Activated naive CD4-positive, alpha-beta T cell treated with anti-CD3 and anti-CD28 coated beads, Interleukin-2, amount 50 U/mL, for 24 hours (primary cell): Measurements from ENCODE around the gene CTSH.
"Not testable (repeated sequence)": the region's sequence is repeated elsewhere in the genome, so short reads cannot be mapped to it uniquely, and the experiment has no call there.

Experiments used
- H3K27ac Mint-ChIP-seq: one replicate; pipeline ENCODE4 v1.8.0; 2021; ENCODE audit warnings: mild to moderate bottlenecking, mixed read lengths
- H3K27me3 Mint-ChIP-seq: one replicate; pipeline ENCODE4 v1.8.0; 2021; ENCODE audit warnings: mixed read lengths
- H3K36me3 Mint-ChIP-seq: one replicate; pipeline ENCODE4 v1.8.0; 2021; ENCODE audit warnings: mixed read lengths
- H3K4me1 Mint-ChIP-seq: one replicate; pipeline ENCODE4 v1.8.0; 2021; ENCODE audit warnings: mixed read lengths
- H3K4me3 Mint-ChIP-seq: one replicate; pipeline ENCODE4 v1.8.0; 2021; ENCODE audit warnings: mild to moderate bottlenecking, mixed read lengths
- H3K9me3 Mint-ChIP-seq: one replicate; pipeline ENCODE4 v1.8.0; 2021; ENCODE audit warnings: mixed read lengths

CTSH gene

GRCh38 chr15:78933823-78934654, 10.8 kb downstream of the CTSH start:
- peaks cover 2% of the 10 kb centered on the region for H3K27me3 Mint-ChIP-seq
- no peaks in the 10 kb centered on the region for H3K9me3 Mint-ChIP-seq
- no peak overlapping the region for H3K27ac Mint-ChIP-seq
- no peaks in the 10 kb centered on the region for H3K36me3 Mint-ChIP-seq
- H3K4me1 Mint-ChIP-seq, result peaks cover under 1% of the 10 kb centered on the region
- H3K4me3 Mint-ChIP-seq, result no peak overlapping the region

DNA sequence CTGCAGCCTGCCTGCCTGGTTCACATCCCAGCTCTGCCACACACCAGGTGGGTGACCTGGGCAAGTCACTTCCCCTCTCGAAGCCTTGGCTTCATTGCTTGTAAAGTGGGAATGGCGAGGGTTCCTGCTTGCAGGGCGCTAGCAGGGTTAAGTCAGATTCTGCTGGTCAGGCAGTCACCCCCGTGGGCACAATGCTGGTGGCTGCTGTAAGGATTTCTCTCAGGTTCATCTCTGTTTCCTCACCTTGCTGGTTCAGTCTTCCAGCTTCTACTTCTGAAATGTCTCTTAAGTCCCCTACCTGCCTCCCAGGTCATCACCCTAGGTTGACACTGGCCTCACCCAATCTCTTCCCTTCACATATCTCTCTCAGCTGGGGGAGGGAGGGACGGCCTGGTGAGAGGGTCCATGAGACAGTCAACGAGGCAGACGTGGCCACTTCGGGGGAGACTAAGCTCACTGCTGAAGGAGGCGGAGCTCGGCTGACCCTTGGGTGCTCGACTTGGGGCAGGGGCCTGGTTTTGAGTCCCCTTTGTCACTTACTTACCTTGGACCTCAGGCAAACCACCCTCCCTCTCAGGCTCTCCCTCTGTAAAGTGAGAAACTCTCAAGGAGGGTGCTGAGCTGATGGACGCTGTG, 11.5 kb downstream of the CTSH start:
- peaks cover 2% of the 10 kb centered on the region for H3K27me3 Mint-ChIP-seq
- no peaks in the 10 kb centered on the region for H3K36me3 Mint-ChIP-seq
- no peak overlapping the region for H3K27ac Mint-ChIP-seq
- H3K4me3 Mint-ChIP-seq, result no peak overlapping the region
- no peaks in the 10 kb centered on the region for H3K9me3 Mint-ChIP-seq
- no peaks in the 10 kb centered on the region for H3K4me1 Mint-ChIP-seq

- Mint-ChIP-seq H3K27ac (no peak overlapping the region), H3K27me3 (peaks cover 2% of the 10 kb centered on the region), H3K4me1 (no peaks in the 10 kb centered on the region), H3K9me3 (no peaks in the 10 kb centered on the region), H3K36me3 (no peaks in the 10 kb centered on the region), H3K4me3 (no peak overlapping the region)
Measured at GRCh38 chr15:78932258-78932808, 12.5 kb downstream of the CTSH start.

DNA sequence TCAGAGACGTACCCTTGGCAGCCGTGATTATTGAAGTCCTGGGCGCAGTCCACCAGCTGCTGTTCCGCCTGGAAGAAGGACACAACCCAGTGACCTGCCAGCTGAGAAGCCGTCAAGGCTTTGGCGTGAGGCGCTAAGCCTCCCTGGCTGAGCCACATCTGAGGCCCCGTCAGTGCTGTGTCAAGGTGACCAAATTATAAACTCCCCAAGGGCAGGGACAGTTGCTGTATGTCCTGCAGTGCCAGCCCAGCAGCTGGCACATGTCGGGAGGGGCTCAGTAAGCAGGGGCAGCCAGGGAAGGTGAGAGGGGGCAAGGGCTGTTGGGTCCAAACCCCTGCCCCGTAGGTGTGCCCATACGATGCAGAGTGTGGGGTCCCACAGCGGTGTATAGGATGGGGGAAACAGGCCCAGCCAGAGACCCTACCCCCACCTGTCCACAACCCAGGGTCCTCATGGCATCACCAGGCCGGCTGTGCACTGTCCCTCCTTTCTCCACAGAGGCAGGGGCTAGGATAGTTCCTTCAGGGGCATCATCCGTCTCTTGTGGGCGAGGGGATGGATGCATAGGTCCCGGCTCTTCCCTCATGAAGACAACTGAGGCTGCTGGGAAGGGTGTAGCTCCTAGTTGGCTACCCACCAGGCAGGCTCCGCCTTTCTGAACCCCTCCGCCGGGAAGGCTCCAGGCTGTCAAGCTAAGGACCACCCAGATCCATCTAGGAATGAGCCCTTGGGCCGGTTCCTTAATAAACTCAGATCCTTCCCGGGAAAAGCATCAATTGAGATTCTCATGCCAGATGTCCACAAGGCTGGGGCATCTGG, 13.2 kb downstream of the CTSH start:
- Mint-ChIP-seq H3K27me3 (peaks cover 2% of the 10 kb centered on the region), H3K4me3 (no peak overlapping the region), H3K9me3 (no peaks in the 10 kb centered on the region), H3K36me3 (no peaks in the 10 kb centered on the region), H3K4me1 (no peaks in the 10 kb centered on the region), H3K27ac (no peak overlapping the region)

GRCh38 chr15:78930577-78931388, 14.1 kb downstream of the CTSH start:
- peaks cover 2% of the 10 kb centered on the region for H3K27me3 Mint-ChIP-seq
- H3K9me3 Mint-ChIP-seq, result no peaks in the 10 kb centered on the region
- H3K27ac Mint-ChIP-seq, result no peak overlapping the region
- no peak overlapping the region for H3K4me3 Mint-ChIP-seq
- no peaks in the 10 kb centered on the region for H3K4me1 Mint-ChIP-seq
- H3K36me3 Mint-ChIP-seq, result no peaks in the 10 kb centered on the region

GRCh38 chr15:78929536-78930264, 15.1 kb downstream of the CTSH start:
- Mint-ChIP-seq H3K9me3 (no peaks in the 10 kb centered on the region), H3K27ac (no peak overlapping the region), H3K36me3 (no peaks in the 10 kb centered on the region), H3K4me1 (no peaks in the 10 kb centered on the region), H3K4me3 (no peak overlapping the region), H3K27me3 (peaks cover 2% of the 10 kb centered on the region)

DNA sequence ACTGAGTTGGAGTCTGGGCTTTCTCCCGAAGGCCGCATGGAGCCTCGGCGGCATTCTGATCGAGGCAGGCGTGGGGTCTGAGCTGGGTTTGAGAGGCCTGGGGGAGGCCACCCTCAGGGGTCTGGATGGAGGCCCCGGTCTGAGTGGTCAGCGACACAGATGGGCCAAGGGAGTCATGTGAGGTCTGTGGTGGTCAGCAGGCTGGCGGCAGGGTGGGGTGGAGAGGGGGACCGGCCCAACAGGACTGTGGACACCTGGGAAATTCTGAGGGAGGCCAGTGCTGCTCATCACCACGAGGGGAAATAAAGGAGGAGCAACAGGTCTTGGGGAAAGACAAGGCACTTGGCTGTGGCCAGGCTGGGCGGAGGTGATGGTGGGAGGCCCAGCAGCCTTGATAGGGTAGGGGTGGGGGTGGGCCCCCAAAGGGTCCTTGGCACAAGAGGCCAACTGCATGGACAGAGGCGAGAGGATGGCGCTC, 16.2 kb downstream of the CTSH start:
- no peaks in the 10 kb centered on the region for H3K9me3 Mint-ChIP-seq
- no peak overlapping the region for H3K4me3 Mint-ChIP-seq
- H3K27me3 Mint-ChIP-seq, result peaks cover 2% of the 10 kb centered on the region
- H3K27ac Mint-ChIP-seq, result no peak overlapping the region
- H3K4me1 Mint-ChIP-seq, result no peaks in the 10 kb centered on the region
- H3K36me3 Mint-ChIP-seq, result peaks cover 1% of the 10 kb centered on the region

- not testable (repeated sequence) for H3K27me3 Mint-ChIP-seq, H3K4me1 Mint-ChIP-seq, H3K4me3 Mint-ChIP-seq, H3K9me3 Mint-ChIP-seq, H3K36me3 Mint-ChIP-seq, H3K27ac Mint-ChIP-seq
Measured at GRCh38 chr15:78928176-78928575, 16.7 kb downstream of the CTSH start.

GRCh38 chr15:78927077-78927790, 17.6 kb downstream of the CTSH start:
- Mint-ChIP-seq H3K36me3 (peaks cover 1% of the 10 kb centered on the region), H3K4me3 (no peak overlapping the region), H3K27ac (no peak overlapping the region), H3K9me3 (no peaks in the 10 kb centered on the region), H3K27me3 (no peaks in the 10 kb centered on the region), H3K4me1 (no peaks in the 10 kb centered on the region)

DNA sequence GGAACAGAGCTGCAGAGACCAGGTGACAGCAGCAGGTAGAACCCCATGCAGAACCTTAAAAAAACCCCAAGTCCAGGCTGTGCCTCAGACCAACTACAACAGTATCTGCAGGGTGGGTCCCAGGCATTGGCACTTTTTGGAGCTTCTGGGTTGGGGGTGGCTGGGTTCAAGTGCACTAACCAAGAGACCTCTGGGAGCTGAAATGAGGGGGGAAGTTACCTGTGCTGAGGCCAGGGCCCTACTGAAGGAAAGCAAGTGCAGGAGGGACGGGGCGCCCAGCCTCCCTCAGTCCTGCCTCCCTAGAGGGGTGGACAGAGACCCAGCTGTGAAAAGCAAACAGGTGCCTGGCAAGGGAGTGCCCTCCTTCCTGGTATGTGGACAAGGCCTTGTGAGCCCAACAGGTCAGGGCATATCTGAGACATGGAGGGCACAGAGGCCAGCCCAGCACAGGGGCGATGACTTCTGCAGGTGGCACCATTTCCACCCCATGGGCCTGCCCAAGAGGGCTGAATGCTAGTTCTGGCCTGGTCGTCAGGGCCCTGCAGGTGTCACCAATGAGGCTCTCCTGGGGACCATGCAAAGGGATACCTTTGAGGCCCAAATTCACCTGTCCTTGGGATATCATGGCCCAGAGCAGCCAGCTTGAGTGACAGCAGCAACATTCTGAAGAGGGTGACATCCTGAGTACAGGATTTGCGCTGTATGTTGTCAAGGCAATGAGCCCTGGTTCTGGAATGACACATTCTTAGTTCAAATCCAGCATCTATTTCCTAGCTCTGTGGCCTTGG, 18.7 kb downstream of the CTSH start:
- Mint-ChIP-seq H3K4me3 (no peak overlapping the region), H3K4me1 (no peaks in the 10 kb centered on the region), H3K9me3 (no peaks in the 10 kb centered on the region), H3K27ac (no peak overlapping the region), H3K27me3 (no peaks in the 10 kb centered on the region), H3K36me3 (peaks cover 1% of the 10 kb centered on the region)

GRCh38 chr15:78925076-78925624, 19.7 kb downstream of the CTSH start:
- Mint-ChIP-seq H3K27ac (no peak overlapping the region), H3K4me1 (no peaks in the 10 kb centered on the region), H3K9me3 (no peaks in the 10 kb centered on the region), H3K27me3 (no peaks in the 10 kb centered on the region), H3K36me3 (peaks cover 1% of the 10 kb centered on the region), H3K4me3 (no peak overlapping the region)

GRCh38 chr15:78923480-78924360, 21.1 kb downstream of the CTSH start:
- Mint-ChIP-seq H3K27ac (peak overlapping the region; percentile 6), H3K4me1 (no peaks in the 10 kb centered on the region), H3K36me3 (peaks cover 2% of the 10 kb centered on the region), H3K4me3 (no peak overlapping the region), H3K27me3 (no peaks in the 10 kb centered on the region), H3K9me3 (no peaks in the 10 kb centered on the region)
